A549 (cell line): Measurements from ENCODE around the gene TPRN.

ENCODE experiments used
- BHLHE40 ChIP-seq: IDR thresholded peaks from 2 replicates; pipeline ENCODE4 v1.6.1; 2012; ENCODE audit warnings: low read depth, low read length, inconsistent platforms
- CBX8 ChIP-seq: fragments of 200-600 bp; sonication (generic); IDR thresholded peaks from 2 replicates; pipeline ENCODE4 v1.6.1; 2016
- HOXB5 ChIP-seq: fragments of 250-450 bp; sonication (Bioruptor Pico); IDR thresholded peaks from 2 replicates; pipeline ENCODE4 v1.5.0; 2020; ENCODE audit warnings: mild to moderate bottlenecking, moderate library complexity
- POLR2A ChIP-seq: IDR thresholded peaks from 2 replicates; pipeline ENCODE4 v1.6.1; 2012; ENCODE audit warnings: mild to moderate bottlenecking, low read length
- POLR2AphosphoS2 ChIP-seq: conservative IDR thresholded peaks from 2 replicates; pipeline ENCODE4 v1.6.1; 2012; ENCODE audit warnings: low read length, improper control_type of control experiment, inconsistent platforms
- RAD21 ChIP-seq, 2 experiments: fragments of >200 bp in 1 of 2; sonication (Bioruptor Twin) in 1 of 2; formaldehyde crosslinking in 1 of 2; IDR thresholded peaks in 1 of 2; conservative IDR thresholded peaks in 1 of 2; 2 replicates in 1 of 2; 3 replicates in 1 of 2; pipeline ENCODE4 v1.6.1; 2012 to 2018; ENCODE audit warnings: inconsistent platforms in 1 of 2
- TF ChIP-seq, protein P1 (sequence below): fragments of >200 bp; sonication (Bioruptor Twin); formaldehyde crosslinking; IDR thresholded peaks from 3 replicates; pipeline ENCODE4 v1.5.1; 2016
- TF ChIP-seq, protein P2 (sequence below): IDR thresholded peaks from 2 replicates; pipeline ENCODE4 v1.6.1; 2012
- TF ChIP-seq, protein P3 (sequence below): IDR thresholded peaks from 2 replicates; pipeline ENCODE4 v1.6.1; 2012
- TF ChIP-seq, protein P4 (sequence below): fragments of 200-600 bp; sonication (generic); IDR thresholded peaks from 2 replicates; pipeline ENCODE4 v1.6.1; 2016; ENCODE audit warnings: antibody characterized with exemption, mild to moderate bottlenecking, moderate library complexity

DNA sequence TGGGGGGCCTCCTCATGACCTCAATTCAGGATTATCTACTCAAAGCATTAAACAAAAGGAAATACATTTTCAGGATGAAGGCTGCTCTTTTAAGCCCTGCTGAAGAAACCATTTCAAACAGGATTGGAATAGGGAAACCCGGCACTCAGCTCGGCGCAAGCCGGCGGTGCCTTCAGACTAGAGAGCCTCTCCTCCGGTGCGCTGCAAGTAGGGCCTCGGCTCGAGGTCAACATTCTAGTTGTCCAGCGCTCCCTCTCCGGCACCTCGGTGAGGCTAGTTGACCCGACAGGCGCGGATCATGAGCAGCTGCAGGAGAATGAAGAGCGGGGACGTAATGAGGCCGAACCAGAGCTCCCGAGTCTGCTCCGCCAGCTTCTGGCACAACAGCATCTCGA lies 4.2 kb upstream of the TPRN start:
- TF ChIP-seq, protein P1, sequence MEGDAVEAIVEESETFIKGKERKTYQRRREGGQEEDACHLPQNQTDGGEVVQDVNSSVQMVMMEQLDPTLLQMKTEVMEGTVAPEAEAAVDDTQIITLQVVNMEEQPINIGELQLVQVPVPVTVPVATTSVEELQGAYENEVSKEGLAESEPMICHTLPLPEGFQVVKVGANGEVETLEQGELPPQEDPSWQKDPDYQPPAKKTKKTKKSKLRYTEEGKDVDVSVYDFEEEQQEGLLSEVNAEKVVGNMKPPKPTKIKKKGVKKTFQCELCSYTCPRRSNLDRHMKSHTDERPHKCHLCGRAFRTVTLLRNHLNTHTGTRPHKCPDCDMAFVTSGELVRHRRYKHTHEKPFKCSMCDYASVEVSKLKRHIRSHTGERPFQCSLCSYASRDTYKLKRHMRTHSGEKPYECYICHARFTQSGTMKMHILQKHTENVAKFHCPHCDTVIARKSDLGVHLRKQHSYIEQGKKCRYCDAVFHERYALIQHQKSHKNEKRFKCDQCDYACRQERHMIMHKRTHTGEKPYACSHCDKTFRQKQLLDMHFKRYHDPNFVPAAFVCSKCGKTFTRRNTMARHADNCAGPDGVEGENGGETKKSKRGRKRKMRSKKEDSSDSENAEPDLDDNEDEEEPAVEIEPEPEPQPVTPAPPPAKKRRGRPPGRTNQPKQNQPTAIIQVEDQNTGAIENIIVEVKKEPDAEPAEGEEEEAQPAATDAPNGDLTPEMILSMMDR: no peak
- TF ChIP-seq, protein P2, sequence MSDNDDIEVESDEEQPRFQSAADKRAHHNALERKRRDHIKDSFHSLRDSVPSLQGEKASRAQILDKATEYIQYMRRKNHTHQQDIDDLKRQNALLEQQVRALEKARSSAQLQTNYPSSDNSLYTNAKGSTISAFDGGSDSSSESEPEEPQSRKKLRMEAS: no peak
- no peak for TF ChIP-seq CBX8
- TF ChIP-seq, protein P3, sequence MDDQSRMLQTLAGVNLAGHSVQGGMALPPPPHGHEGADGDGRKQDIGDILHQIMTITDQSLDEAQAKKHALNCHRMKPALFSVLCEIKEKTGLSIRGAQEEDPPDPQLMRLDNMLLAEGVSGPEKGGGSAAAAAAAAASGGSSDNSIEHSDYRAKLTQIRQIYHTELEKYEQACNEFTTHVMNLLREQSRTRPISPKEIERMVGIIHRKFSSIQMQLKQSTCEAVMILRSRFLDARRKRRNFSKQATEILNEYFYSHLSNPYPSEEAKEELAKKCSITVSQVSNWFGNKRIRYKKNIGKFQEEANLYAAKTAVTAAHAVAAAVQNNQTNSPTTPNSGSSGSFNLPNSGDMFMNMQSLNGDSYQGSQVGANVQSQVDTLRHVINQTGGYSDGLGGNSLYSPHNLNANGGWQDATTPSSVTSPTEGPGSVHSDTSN: no peak
- TF ChIP-seq BHLHE40: no peak
- no peak for TF ChIP-seq POLR2AphosphoS2
- TF ChIP-seq, protein P4, sequence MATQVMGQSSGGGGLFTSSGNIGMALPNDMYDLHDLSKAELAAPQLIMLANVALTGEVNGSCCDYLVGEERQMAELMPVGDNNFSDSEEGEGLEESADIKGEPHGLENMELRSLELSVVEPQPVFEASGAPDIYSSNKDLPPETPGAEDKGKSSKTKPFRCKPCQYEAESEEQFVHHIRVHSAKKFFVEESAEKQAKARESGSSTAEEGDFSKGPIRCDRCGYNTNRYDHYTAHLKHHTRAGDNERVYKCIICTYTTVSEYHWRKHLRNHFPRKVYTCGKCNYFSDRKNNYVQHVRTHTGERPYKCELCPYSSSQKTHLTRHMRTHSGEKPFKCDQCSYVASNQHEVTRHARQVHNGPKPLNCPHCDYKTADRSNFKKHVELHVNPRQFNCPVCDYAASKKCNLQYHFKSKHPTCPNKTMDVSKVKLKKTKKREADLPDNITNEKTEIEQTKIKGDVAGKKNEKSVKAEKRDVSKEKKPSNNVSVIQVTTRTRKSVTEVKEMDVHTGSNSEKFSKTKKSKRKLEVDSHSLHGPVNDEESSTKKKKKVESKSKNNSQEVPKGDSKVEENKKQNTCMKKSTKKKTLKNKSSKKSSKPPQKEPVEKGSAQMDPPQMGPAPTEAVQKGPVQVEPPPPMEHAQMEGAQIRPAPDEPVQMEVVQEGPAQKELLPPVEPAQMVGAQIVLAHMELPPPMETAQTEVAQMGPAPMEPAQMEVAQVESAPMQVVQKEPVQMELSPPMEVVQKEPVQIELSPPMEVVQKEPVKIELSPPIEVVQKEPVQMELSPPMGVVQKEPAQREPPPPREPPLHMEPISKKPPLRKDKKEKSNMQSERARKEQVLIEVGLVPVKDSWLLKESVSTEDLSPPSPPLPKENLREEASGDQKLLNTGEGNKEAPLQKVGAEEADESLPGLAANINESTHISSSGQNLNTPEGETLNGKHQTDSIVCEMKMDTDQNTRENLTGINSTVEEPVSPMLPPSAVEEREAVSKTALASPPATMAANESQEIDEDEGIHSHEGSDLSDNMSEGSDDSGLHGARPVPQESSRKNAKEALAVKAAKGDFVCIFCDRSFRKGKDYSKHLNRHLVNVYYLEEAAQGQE: no peak
- TF ChIP-seq HOXB5: no peak
- no peak for TF ChIP-seq POLR2A
- no peak for TF ChIP-seq RAD21 (conservative IDR thresholded peaks at IDR 0.05 in 1 of 2, IDR thresholded peaks at IDR 0.05 in 1 of 2)
